ENCODE results near the gene F12.
A peak's percentile ranks its signal among the peaks of the same experiment; 100 is the strongest.

DNA sequence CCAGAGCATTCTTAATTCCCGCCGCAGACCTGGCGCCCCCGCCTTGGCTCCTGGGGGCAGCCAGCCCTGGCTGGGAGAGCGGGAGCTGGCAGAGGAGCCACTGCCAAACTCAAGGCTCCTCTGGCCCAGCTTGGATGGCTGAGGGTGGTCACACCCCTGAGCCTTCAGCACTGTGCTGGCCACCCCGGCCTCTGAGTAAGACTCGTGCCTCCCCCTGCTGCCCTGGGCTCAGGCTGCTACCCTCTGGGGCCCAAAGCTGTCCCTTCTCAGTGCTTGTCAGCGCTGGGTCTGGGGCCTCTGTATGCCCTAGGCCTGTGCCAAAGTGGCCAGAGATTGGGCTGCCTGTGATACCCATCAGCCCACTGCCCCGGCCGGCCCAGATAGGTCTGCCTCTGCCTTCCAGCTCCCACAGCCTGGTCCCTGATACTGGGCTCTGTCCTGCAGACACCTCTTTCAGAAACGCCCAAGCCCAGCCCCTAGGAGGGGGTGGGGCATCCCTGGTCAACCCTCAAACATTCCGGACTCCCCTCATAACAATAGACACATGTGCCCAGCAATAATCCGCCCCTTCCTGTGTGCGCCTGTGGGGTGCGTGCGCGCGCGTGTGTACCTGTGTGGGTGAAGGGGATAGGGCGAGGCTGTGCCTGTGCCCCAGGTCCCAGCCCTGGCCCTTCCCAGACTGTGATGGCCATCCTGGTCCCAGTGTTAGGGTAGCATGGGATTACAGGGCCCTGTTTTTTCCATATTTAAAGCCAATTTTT is 32.9 kb upstream of the F12 start:
- TF ChIP-seq, protein P1, sequence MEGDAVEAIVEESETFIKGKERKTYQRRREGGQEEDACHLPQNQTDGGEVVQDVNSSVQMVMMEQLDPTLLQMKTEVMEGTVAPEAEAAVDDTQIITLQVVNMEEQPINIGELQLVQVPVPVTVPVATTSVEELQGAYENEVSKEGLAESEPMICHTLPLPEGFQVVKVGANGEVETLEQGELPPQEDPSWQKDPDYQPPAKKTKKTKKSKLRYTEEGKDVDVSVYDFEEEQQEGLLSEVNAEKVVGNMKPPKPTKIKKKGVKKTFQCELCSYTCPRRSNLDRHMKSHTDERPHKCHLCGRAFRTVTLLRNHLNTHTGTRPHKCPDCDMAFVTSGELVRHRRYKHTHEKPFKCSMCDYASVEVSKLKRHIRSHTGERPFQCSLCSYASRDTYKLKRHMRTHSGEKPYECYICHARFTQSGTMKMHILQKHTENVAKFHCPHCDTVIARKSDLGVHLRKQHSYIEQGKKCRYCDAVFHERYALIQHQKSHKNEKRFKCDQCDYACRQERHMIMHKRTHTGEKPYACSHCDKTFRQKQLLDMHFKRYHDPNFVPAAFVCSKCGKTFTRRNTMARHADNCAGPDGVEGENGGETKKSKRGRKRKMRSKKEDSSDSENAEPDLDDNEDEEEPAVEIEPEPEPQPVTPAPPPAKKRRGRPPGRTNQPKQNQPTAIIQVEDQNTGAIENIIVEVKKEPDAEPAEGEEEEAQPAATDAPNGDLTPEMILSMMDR (IDR thresholded peaks at IDR 0.05; ENCODE audit: insufficient read depth, low read length) = no peak
- TF ChIP-seq, protein P2, sequence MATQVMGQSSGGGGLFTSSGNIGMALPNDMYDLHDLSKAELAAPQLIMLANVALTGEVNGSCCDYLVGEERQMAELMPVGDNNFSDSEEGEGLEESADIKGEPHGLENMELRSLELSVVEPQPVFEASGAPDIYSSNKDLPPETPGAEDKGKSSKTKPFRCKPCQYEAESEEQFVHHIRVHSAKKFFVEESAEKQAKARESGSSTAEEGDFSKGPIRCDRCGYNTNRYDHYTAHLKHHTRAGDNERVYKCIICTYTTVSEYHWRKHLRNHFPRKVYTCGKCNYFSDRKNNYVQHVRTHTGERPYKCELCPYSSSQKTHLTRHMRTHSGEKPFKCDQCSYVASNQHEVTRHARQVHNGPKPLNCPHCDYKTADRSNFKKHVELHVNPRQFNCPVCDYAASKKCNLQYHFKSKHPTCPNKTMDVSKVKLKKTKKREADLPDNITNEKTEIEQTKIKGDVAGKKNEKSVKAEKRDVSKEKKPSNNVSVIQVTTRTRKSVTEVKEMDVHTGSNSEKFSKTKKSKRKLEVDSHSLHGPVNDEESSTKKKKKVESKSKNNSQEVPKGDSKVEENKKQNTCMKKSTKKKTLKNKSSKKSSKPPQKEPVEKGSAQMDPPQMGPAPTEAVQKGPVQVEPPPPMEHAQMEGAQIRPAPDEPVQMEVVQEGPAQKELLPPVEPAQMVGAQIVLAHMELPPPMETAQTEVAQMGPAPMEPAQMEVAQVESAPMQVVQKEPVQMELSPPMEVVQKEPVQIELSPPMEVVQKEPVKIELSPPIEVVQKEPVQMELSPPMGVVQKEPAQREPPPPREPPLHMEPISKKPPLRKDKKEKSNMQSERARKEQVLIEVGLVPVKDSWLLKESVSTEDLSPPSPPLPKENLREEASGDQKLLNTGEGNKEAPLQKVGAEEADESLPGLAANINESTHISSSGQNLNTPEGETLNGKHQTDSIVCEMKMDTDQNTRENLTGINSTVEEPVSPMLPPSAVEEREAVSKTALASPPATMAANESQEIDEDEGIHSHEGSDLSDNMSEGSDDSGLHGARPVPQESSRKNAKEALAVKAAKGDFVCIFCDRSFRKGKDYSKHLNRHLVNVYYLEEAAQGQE (IDR thresholded peaks at IDR 0.05; ENCODE audit: insufficient replicate concordance, low read depth) = no peak
- TF ChIP-seq POLR2AphosphoS5 (IDR thresholded peaks at IDR 0.05; ENCODE audit: low read depth) (peak; percentile 64), SPI1 (IDR thresholded peaks at IDR 0.05; ENCODE audit: borderline replicate concordance, low read depth) (no peak), GABPA (IDR thresholded peaks at IDR 0.05; ENCODE audit: low read depth) (no peak)

Measured in HL-60 (cell line).